ENCODE measurements around the gene CDC42BPG.

Gene CDC42BPG

GRCh38 chr11:64810891-64811272 is 33.6 kb downstream of the CDC42BPG start:
- H2AFZ ChIP-seq (ENCODE audit: low read depth), result peak overlapping the region; percentile 98
- no peaks in the 10 kb centered on the region for H3K79me2 ChIP-seq (ENCODE audit: insufficient read depth, low read depth)
- no peak for TF ChIP-seq CTCF (conservative IDR thresholded peaks at IDR 0.05; ENCODE audit: low read depth, low read length)
- H3K4me1 ChIP-seq (ENCODE audit: low read depth, poor library complexity, severe bottlenecking), result no peaks in the 10 kb centered on the region
- H3K36me3 ChIP-seq (ENCODE audit: insufficient read depth), result no peaks in the 10 kb centered on the region
- no peaks in the 10 kb centered on the region for H4K20me1 ChIP-seq (ENCODE audit: insufficient read depth)
- H3K27me3 ChIP-seq (ENCODE audit: insufficient read depth, low read depth), result no peaks in the 10 kb centered on the region
- no peak overlapping the region for H3K27ac ChIP-seq
- peak overlapping the region; percentile 51 for H3K4me3 ChIP-seq (IDR thresholded peaks at IDR 0.05; ENCODE audit: insufficient read depth, low read depth, low read length)
- H3K4me2 ChIP-seq, result peak overlapping the region; percentile 70; the same call in 1 of the 2 replicates
- peak overlapping the region; percentile 52; the same call in 1 of the 2 replicates for H3K9ac ChIP-seq

- peak within 1 kb of the TSS; percentile 51 for H3K4me3 ChIP-seq (IDR thresholded peaks at IDR 0.05; ENCODE audit: insufficient read depth, low read depth, low read length)
- no peak within 1 kb of the TSS for H3K27ac ChIP-seq
- no peaks in the 10 kb centered on the region for H3K36me3 ChIP-seq (ENCODE audit: insufficient read depth)
- H3K4me2 ChIP-seq, result peak within 1 kb of the TSS; percentile 70; the same call in 1 of the 2 replicates
- no peaks in the 10 kb centered on the region for H3K4me1 ChIP-seq (ENCODE audit: low read depth, poor library complexity, severe bottlenecking)
- peak within 1 kb of the TSS; percentile 52; the same call in 1 of the 2 replicates for H3K9ac ChIP-seq
- no peaks in the 10 kb centered on the region for H3K79me2 ChIP-seq (ENCODE audit: insufficient read depth, low read depth)
- no peaks in the 10 kb centered on the region for H4K20me1 ChIP-seq (ENCODE audit: insufficient read depth)
- H3K27me3 ChIP-seq (ENCODE audit: insufficient read depth, low read depth), result no peaks in the 10 kb centered on the region
- TF ChIP-seq CTCF (conservative IDR thresholded peaks at IDR 0.05; ENCODE audit: low read depth, low read length), result no peak
- peak within 1 kb of the TSS; percentile 98 for H2AFZ ChIP-seq (ENCODE audit: low read depth)
Observed at GRCh38 chr11:64810271-64810890, 34.1 kb downstream of the CDC42BPG start, which contains the start of gene MEN1. Gene MEN1, minus strand, starts transcription at chr11:64810551. Its CDS starts 442 bp downstream, at chr11:64810109.

GRCh38 chr11:64809781-64810241 is 34.6 kb downstream of the CDC42BPG start:
- H3K4me1 ChIP-seq (ENCODE audit: low read depth, poor library complexity, severe bottlenecking), result no peaks in the 10 kb centered on the region
- H3K36me3 ChIP-seq (ENCODE audit: insufficient read depth), result no peaks in the 10 kb centered on the region
- H4K20me1 ChIP-seq (ENCODE audit: insufficient read depth), result no peaks in the 10 kb centered on the region
- H2AFZ ChIP-seq (ENCODE audit: low read depth), result peak overlapping the region; percentile 98
- H3K27ac ChIP-seq, result no peak overlapping the region
- H3K4me3 ChIP-seq (IDR thresholded peaks at IDR 0.05; ENCODE audit: insufficient read depth, low read depth, low read length), result peak overlapping the region; percentile 51
- H3K4me2 ChIP-seq, result peak overlapping the region; percentile 70; the same call in 1 of the 2 replicates
- H3K79me2 ChIP-seq (ENCODE audit: insufficient read depth, low read depth), result no peaks in the 10 kb centered on the region
- peak overlapping the region; percentile 52; the same call in 1 of the 2 replicates for H3K9ac ChIP-seq
- TF ChIP-seq CTCF (conservative IDR thresholded peaks at IDR 0.05; ENCODE audit: low read depth, low read length), result no peak
- no peaks in the 10 kb centered on the region for H3K27me3 ChIP-seq (ENCODE audit: insufficient read depth, low read depth)

- Histone ChIP-seq H4K20me1 (ENCODE audit: insufficient read depth) (no peaks in the 10 kb centered on the region), H3K4me2 (no peak overlapping the region), H3K27ac (no peak overlapping the region), H3K4me3 (IDR thresholded peaks at IDR 0.05; ENCODE audit: insufficient read depth, low read depth, low read length) (no peak overlapping the region), H3K27me3 (ENCODE audit: insufficient read depth, low read depth) (no peaks in the 10 kb centered on the region), H3K79me2 (ENCODE audit: insufficient read depth, low read depth) (no peaks in the 10 kb centered on the region), H3K4me1 (ENCODE audit: low read depth, poor library complexity, severe bottlenecking) (peaks cover 12% of the 10 kb centered on the region), H2AFZ (ENCODE audit: low read depth) (no peak overlapping the region), H3K36me3 (ENCODE audit: insufficient read depth) (no peaks in the 10 kb centered on the region), H3K9ac (no peak overlapping the region)
- no peak for TF ChIP-seq CTCF (conservative IDR thresholded peaks at IDR 0.05; ENCODE audit: low read depth, low read length)
Observed at GRCh38 chr11:64805481-64805880, 39.0 kb downstream of the CDC42BPG start.

Data from KMS-11 (cell line).